ENCODE data around the gene USP22. TPM values are rescaled to one million over a fixed set of nuclear protein-coding genes. Genes with fewer than 3 reads are reported as not detected.

The USP22 gene
- total and polyA plus RNA-seq, 4 experiments from 2014 or later: 14.4 to 140 (median 86.4) TPM

GRCh38 chr17:21046216-21046615 is 3.4 kb upstream of the USP22 start:
- H3K4me1 Mint-ChIP-seq: peaks cover 6 to 22% (median 9%) of the 10 kb centered on the region in 4 donors
- ChIA-PET CTCF (ENCODE audit: partially characterized antibody) (interaction anchor here (1.3 to 3.5 kb wide), 2 partner anchors 9 to 465 kb away, joined by 3 to 16 read pairs; no protein-coding TSS in a partner anchor), POLR2A (ENCODE audit: partially characterized antibody) (no interaction called here)
- intact Hi-C loops (cut with micrococcal nuclease): no loop called here
- Histone ChIP-seq H3K4me1 (ENCODE audit: insufficient read depth, low read length) (peaks cover 8% of the 10 kb centered on the region), H3K27ac (ENCODE audit: low read depth, low read length) (no peak overlapping the region), H3K9me3 (ENCODE audit: control insufficient read depth in 1 of 2, low read length in 2 of 2) (no peaks in the 10 kb centered on the region), H3K27me3 (ENCODE audit: insufficient read depth, low read length) (no peaks in the 10 kb centered on the region), H3K4me3 (ENCODE audit: low read length in 2 of 2) (no peak overlapping the region), H3K36me3 (ENCODE audit: insufficient read depth, low read length) (no peaks in the 10 kb centered on the region)
- H3K9me3 Mint-ChIP-seq: peaks cover 0 to 2% (median 0%) of the 10 kb centered on the region in 8 donors
- H3K4me3 Mint-ChIP-seq: no peak overlapping the region
- DNase-seq: no peak
- H3K27ac Mint-ChIP-seq: peak overlapping the region in 1 of 7 donors; percentile 29
- H3K27me3 Mint-ChIP-seq: peaks cover 0 to 4% of the 10 kb centered on the region in 2 donors
- peaks cover 0 to 4% of the 10 kb centered on the region in 2 donors for H3K36me3 Mint-ChIP-seq

- ChIA-PET CTCF (ENCODE audit: partially characterized antibody) (interaction anchor here (1.3 to 3.5 kb wide), 3 partner anchors 10 to 467 kb away, joined by 3 to 16 read pairs (median 10); no protein-coding TSS in a partner anchor), POLR2A (ENCODE audit: partially characterized antibody) (interaction anchor here (2.5 kb wide), 1 partner anchor 169 kb away, joined by 18 read pairs; the partner anchor contains the start of gene TMEM11)
- peaks cover 0 to 9% of the 10 kb centered on the region in 2 donors for H3K36me3 Mint-ChIP-seq
- peaks cover 13 to 35% (median 19%) of the 10 kb centered on the region in 4 donors for H3K4me1 Mint-ChIP-seq
- Histone ChIP-seq H3K9me3 (ENCODE audit: control insufficient read depth in 1 of 2, low read length in 2 of 2) (no peaks in the 10 kb centered on the region), H3K27ac (ENCODE audit: low read depth, low read length) (no peak overlapping the region), H3K36me3 (ENCODE audit: insufficient read depth, low read length) (no peaks in the 10 kb centered on the region), H3K27me3 (ENCODE audit: insufficient read depth, low read length) (no peaks in the 10 kb centered on the region), H3K4me3 (ENCODE audit: low read length in 2 of 2) (no peak overlapping the region), H3K4me1 (ENCODE audit: insufficient read depth, low read length) (peaks cover 19% of the 10 kb centered on the region)
- peaks cover 0 to 2% of the 10 kb centered on the region in 2 donors for H3K27me3 Mint-ChIP-seq
- intact Hi-C loops (cut with micrococcal nuclease): loop anchor here (5.0 kb wide), 1 partner anchor 467 kb away; no protein-coding TSS in a partner anchor
- H3K9me3 Mint-ChIP-seq: peaks cover 0 to 2% (median 0%) of the 10 kb centered on the region in 8 donors
- DNase-seq: no peak
- peak overlapping the region in 5 of 8 donors; percentile 1 to 47 (median 26) for H3K4me3 Mint-ChIP-seq
- peak overlapping the region in 6 of 7 donors; percentile 31 to 93 (median 68) for H3K27ac Mint-ChIP-seq
Observed at GRCh38 chr17:21044971-21045370, 2.2 kb upstream of the USP22 start.

- H3K4me3 Mint-ChIP-seq: peak overlapping the region; percentile 80 to 88 (median 85)
- peak; percentile 95 to 99 (median 97) for DNase-seq
- Histone ChIP-seq H3K27ac (ENCODE audit: low read depth, low read length) (peak overlapping the region; percentile 97), H3K9me3 (ENCODE audit: control insufficient read depth in 1 of 2, low read length in 2 of 2) (no peaks in the 10 kb centered on the region), H3K36me3 (ENCODE audit: insufficient read depth, low read length) (no peaks in the 10 kb centered on the region), H3K27me3 (ENCODE audit: insufficient read depth, low read length) (no peaks in the 10 kb centered on the region), H3K4me1 (ENCODE audit: insufficient read depth, low read length) (peaks cover 28% of the 10 kb centered on the region), H3K4me3 (ENCODE audit: low read length in 2 of 2) (peak overlapping the region; percentile 3 to 62)
- peaks cover 0 to 2% (median 0%) of the 10 kb centered on the region in 8 donors for H3K9me3 Mint-ChIP-seq
- ChIA-PET POLR2A (ENCODE audit: partially characterized antibody) (interaction anchor here (0.8 to 2.5 kb wide), 24 partner anchors 9 to 1395 kb away, joined by 3 to 24 read pairs (median 6); partner anchors contain the start of genes AKAP10, ALDH3A2, DHRS7B and MAP2K3), CTCF (ENCODE audit: partially characterized antibody) (interaction anchor here (0.6 to 3.5 kb wide), 27 partner anchors 9 to 1035 kb away, joined by 3 to 35 read pairs (median 5); partner anchors contain the start of gene DHRS7B)
- no peaks in the 10 kb centered on the region for H3K27me3 Mint-ChIP-seq
- intact Hi-C loops (cut with micrococcal nuclease): loop anchor here (1.0 to 5.0 kb wide), 10 partner anchors 9 to 469 kb away; partner anchors contain the start of genes DHRS7B, MAP2K3, NATD1 and TMEM11
- peak overlapping the region; percentile 93 to 98 (median 95) for H3K27ac Mint-ChIP-seq
- H3K4me1 Mint-ChIP-seq: peaks cover 18 to 48% (median 28%) of the 10 kb centered on the region in 4 donors
- peaks cover 0 to 10% of the 10 kb centered on the region in 2 donors for H3K36me3 Mint-ChIP-seq
Observed at GRCh38 chr17:21043296-21044232, 753 bp upstream of the USP22 start.

GRCh38 chr17:21041741-21042457 is 912 bp downstream of the USP22 start:
- ChIA-PET POLR2A (ENCODE audit: partially characterized antibody) (interaction anchor here (0.6 to 2.5 kb wide), 9 partner anchors 7 to 509 kb away, joined by 3 to 24 read pairs (median 6); partner anchors contain the start of gene MAP2K3), CTCF (ENCODE audit: partially characterized antibody) (no interaction called here)
- Mint-ChIP-seq H3K27ac (peak overlapping the region; percentile 93 to 95 (median 94)), H3K27me3 (no peaks in the 10 kb centered on the region), H3K4me3 (peak overlapping the region; percentile 89 to 98 (median 92)), H3K36me3 (peaks cover 5 to 19% of the 10 kb centered on the region in 2 donors), H3K9me3 (no peaks in the 10 kb centered on the region), H3K4me1 (peaks cover 26 to 63% (median 40%) of the 10 kb centered on the region in 4 donors)
- intact Hi-C loops (cut with micrococcal nuclease): loop anchor here (2.0 to 5.0 kb wide), 3 partner anchors 49 to 470 kb away; partner anchors contain the start of gene NATD1
- H3K4me1 ChIP-seq (ENCODE audit: insufficient read depth, low read length): peaks cover 38% of the 10 kb centered on the region
- H3K36me3 ChIP-seq (ENCODE audit: insufficient read depth, low read length): no peaks in the 10 kb centered on the region
- peak overlapping the region; percentile 99 for H3K27ac ChIP-seq (ENCODE audit: low read depth, low read length)
- DNase-seq: peak; percentile 47 to 71 (median 61)
- H3K9me3 ChIP-seq (ENCODE audit: control insufficient read depth in 1 of 2, low read length in 2 of 2): no peaks in the 10 kb centered on the region
- no peaks in the 10 kb centered on the region for H3K27me3 ChIP-seq (ENCODE audit: insufficient read depth, low read length)
- H3K4me3 ChIP-seq (ENCODE audit: low read length in 2 of 2): peak overlapping the region; percentile 29 to 64

- CTCF ChIA-PET (ENCODE audit: partially characterized antibody): interaction anchor here (0.5 to 1.4 kb wide), 6 partner anchors 9 to 275 kb away, joined by 3 to 6 read pairs (median 3); no protein-coding TSS in a partner anchor
- peaks cover 56% of the 10 kb centered on the region for H3K4me1 ChIP-seq (ENCODE audit: insufficient read depth, low read length)
- no peaks in the 10 kb centered on the region for H3K36me3 ChIP-seq (ENCODE audit: insufficient read depth, low read length)
Observed at GRCh38 chr17:21039839-21040575, 2.8 kb downstream of the USP22 start.

More at GRCh38 chr17:21039839-21040575, 2.8 kb downstream of the USP22 start:
- H3K4me1 Mint-ChIP-seq: peaks cover 43 to 82% (median 57%) of the 10 kb centered on the region in 4 donors
- peak; percentile 17 to 48 (median 35) for DNase-seq
- intact Hi-C loops (cut with micrococcal nuclease): loop anchor here (5.0 kb wide), 1 partner anchor 472 kb away; no protein-coding TSS in a partner anchor
- Histone ChIP-seq H3K27me3 (ENCODE audit: insufficient read depth, low read length) (no peaks in the 10 kb centered on the region), H3K9me3 (ENCODE audit: control insufficient read depth in 1 of 2, low read length in 2 of 2) (no peaks in the 10 kb centered on the region), H3K4me3 (ENCODE audit: low read length in 2 of 2) (peak overlapping the region in 1 of 2 donors; percentile 64), H3K27ac (ENCODE audit: low read depth, low read length) (peak overlapping the region; percentile 99)
- peak overlapping the region; percentile 89 to 95 (median 93) for H3K27ac Mint-ChIP-seq
- no peaks in the 10 kb centered on the region for H3K9me3 Mint-ChIP-seq
- H3K36me3 Mint-ChIP-seq: peaks cover 9 to 29% of the 10 kb centered on the region in 2 donors
- POLR2A ChIA-PET (ENCODE audit: partially characterized antibody): interaction anchor here (1.2 kb wide), 1 partner anchor 60 kb away, joined by 3 read pairs; no protein-coding TSS in a partner anchor
- peak overlapping the region; percentile 89 to 98 (median 92) for H3K4me3 Mint-ChIP-seq
- H3K27me3 Mint-ChIP-seq: no peaks in the 10 kb centered on the region
